ENCODE results near the gene TUBG2.

DNA sequence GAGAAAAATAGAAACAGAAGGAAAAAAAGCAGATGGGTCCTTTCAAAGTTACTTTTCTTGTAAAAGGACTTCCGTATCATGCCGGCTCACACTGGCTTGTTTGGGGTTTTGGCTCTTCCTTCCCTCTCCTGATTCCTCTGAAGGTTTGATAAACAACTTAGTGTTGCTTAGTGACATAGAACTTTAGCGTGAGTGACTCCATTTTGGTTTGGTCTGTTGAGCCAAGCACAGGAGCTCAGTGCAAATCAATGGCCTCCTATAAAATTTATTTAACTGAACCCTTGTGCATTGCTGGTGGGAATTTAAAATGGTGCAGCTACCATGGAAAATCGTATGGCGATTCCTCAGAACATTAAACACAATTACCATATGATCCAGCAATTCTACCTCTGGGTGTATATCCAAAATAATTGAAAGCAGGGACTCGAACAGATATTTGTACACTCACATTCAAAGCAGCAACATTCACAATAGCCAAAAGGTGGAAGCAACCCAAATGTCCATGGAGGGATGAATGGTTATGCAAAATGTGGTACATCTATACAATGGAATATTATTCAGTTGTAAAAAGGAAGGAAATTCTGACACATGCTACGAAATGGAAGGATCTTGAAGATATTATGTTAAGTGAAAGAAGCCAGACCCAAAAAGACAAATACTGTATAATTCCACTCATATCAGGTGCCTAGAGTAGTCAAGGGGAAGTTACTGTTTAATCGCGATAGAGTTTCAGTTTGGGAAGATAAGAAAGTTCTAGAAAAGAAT is 1.1 kb upstream of the TUBG2 start:
- TF ChIP-seq POLR2AphosphoS5 (IDR thresholded peaks at IDR 0.05; ENCODE audit: borderline replicate concordance, low read depth, low read length) (no peak), EZH2 (IDR thresholded peaks at IDR 0.05) (no peak)

Measured in SK-N-MC (cell line).